Memory B cell (primary cell): ENCODE data around the gene RASGRP2.
"Not testable (repeated sequence)": the region's sequence is repeated elsewhere in the genome, so short reads cannot be mapped to it uniquely, and the experiment has no call there.

Experiments used
- ATAC-seq: fragments of 150-1000 bp; cut with Tn5 transposase; 2 replicates; pipeline ENCODE4 v1.10.0; 2021; ENCODE audit warnings: low read depth, mild to moderate bottlenecking, moderate library complexity
- DNase-seq, 2 donors: peaks; one replicate each; pipeline ENCODE4 v3.0.0; 2022; ENCODE audit warnings: low spot score in 2 of 2
- H3K27ac Mint-ChIP-seq: one replicate; pipeline ENCODE4 v1.8.0; 2022; ENCODE audit warnings: mild to moderate bottlenecking, moderate library complexity, mixed read lengths
- H3K27me3 Mint-ChIP-seq: one replicate; pipeline ENCODE4 v1.8.0; 2022; ENCODE audit warnings: mixed read lengths
- H3K36me3 Mint-ChIP-seq: one replicate; pipeline ENCODE4 v1.8.0; 2022; ENCODE audit warnings: mild to moderate bottlenecking, mixed read lengths
- H3K4me1 Mint-ChIP-seq: one replicate; pipeline ENCODE4 v1.8.0; 2022; ENCODE audit warnings: mixed read lengths
- H3K4me3 Mint-ChIP-seq: one replicate; pipeline ENCODE4 v1.8.0; 2022; ENCODE audit warnings: mild to moderate bottlenecking, moderate library complexity, mixed read lengths
- H3K9me3 Mint-ChIP-seq: one replicate; pipeline ENCODE4 v1.8.0; 2022; ENCODE audit warnings: mixed read lengths

The RASGRP2 gene

GRCh38 chr11:64701956-64702355 lies 42.0 kb downstream of the RASGRP2 start:
- not testable (repeated sequence) for H3K27ac Mint-ChIP-seq, H3K4me1 Mint-ChIP-seq, H3K9me3 Mint-ChIP-seq, ATAC-seq, DNase-seq, H3K4me3 Mint-ChIP-seq, H3K36me3 Mint-ChIP-seq
- peaks cover 17% of the 10 kb centered on the region for H3K27me3 Mint-ChIP-seq

- no peaks in the 10 kb centered on the region for H3K9me3 Mint-ChIP-seq
- H3K4me3 Mint-ChIP-seq, result no peak overlapping the region
- H3K4me1 Mint-ChIP-seq, result peaks cover 11% of the 10 kb centered on the region
- peaks cover 10% of the 10 kb centered on the region for H3K27me3 Mint-ChIP-seq
- H3K27ac Mint-ChIP-seq, result no peak overlapping the region
- no peaks in the 10 kb centered on the region for H3K36me3 Mint-ChIP-seq
- DNase-seq (no peak), ATAC-seq (no peak)
Measured at GRCh38 chr11:64698427-64698826, 45.5 kb downstream of the RASGRP2 start.

GRCh38 chr11:64697663-64698375 lies 46.1 kb downstream of the RASGRP2 start:
- ATAC-seq (no peak), DNase-seq (no peak)
- Mint-ChIP-seq H3K27me3 (peaks cover 12% of the 10 kb centered on the region), H3K36me3 (no peaks in the 10 kb centered on the region), H3K9me3 (no peaks in the 10 kb centered on the region), H3K4me1 (peaks cover 13% of the 10 kb centered on the region), H3K4me3 (no peak overlapping the region), H3K27ac (no peak overlapping the region)

- Mint-ChIP-seq H3K27me3 (peaks cover 19% of the 10 kb centered on the region), H3K36me3 (no peaks in the 10 kb centered on the region), H3K4me3 (no peak overlapping the region), H3K4me1 (peaks cover 19% of the 10 kb centered on the region), H3K9me3 (no peaks in the 10 kb centered on the region), H3K27ac (no peak overlapping the region)
- ATAC-seq (no peak), DNase-seq (no peak)
Measured at GRCh38 chr11:64696045-64696444, 47.9 kb downstream of the RASGRP2 start.

- ATAC-seq, result no peak
- H3K36me3 Mint-ChIP-seq, result no peaks in the 10 kb centered on the region
- H3K4me3 Mint-ChIP-seq, result no peak overlapping the region
- no peak for DNase-seq
- H3K27ac Mint-ChIP-seq, result no peak overlapping the region
- H3K9me3 Mint-ChIP-seq, result no peaks in the 10 kb centered on the region
- peaks cover 19% of the 10 kb centered on the region for H3K4me1 Mint-ChIP-seq
- H3K27me3 Mint-ChIP-seq, result peaks cover 18% of the 10 kb centered on the region
Measured at GRCh38 chr11:64695548-64695947, 48.4 kb downstream of the RASGRP2 start.

- ATAC-seq (peak; percentile 99), DNase-seq (peak in 1 of 2 donors; percentile 38)
- Mint-ChIP-seq H3K4me1 (peaks cover 19% of the 10 kb centered on the region), H3K36me3 (no peaks in the 10 kb centered on the region), H3K4me3 (no peak overlapping the region), H3K27ac (peak overlapping the region; percentile 81), H3K9me3 (no peaks in the 10 kb centered on the region), H3K27me3 (peaks cover 13% of the 10 kb centered on the region)
Measured at GRCh38 chr11:64694821-64695365, 49.0 kb downstream of the RASGRP2 start.

GRCh38 chr11:64694026-64694755 lies 49.8 kb downstream of the RASGRP2 start:
- H3K27me3 Mint-ChIP-seq, result peaks cover 13% of the 10 kb centered on the region
- no peaks in the 10 kb centered on the region for H3K9me3 Mint-ChIP-seq
- no peak for DNase-seq
- no peak overlapping the region for H3K4me3 Mint-ChIP-seq
- H3K36me3 Mint-ChIP-seq, result no peaks in the 10 kb centered on the region
- H3K4me1 Mint-ChIP-seq, result peaks cover 19% of the 10 kb centered on the region
- ATAC-seq, result no peak
- H3K27ac Mint-ChIP-seq, result peak overlapping the region; percentile 81

GRCh38 chr11:64692764-64693331 lies 51.1 kb downstream of the RASGRP2 start:
- peak overlapping the region; percentile 1 for H3K4me3 Mint-ChIP-seq

GRCh38 chr11:64691543-64691942 lies 52.4 kb downstream of the RASGRP2 start:
- Mint-ChIP-seq H3K36me3 (no peaks in the 10 kb centered on the region), H3K27me3 (peaks cover 13% of the 10 kb centered on the region), H3K27ac (no peak overlapping the region)

More at GRCh38 chr11:64692764-64693331, 51.1 kb downstream of the RASGRP2 start:
- Mint-ChIP-seq H3K9me3 (no peaks in the 10 kb centered on the region), H3K27me3 (peaks cover 13% of the 10 kb centered on the region), H3K4me1 (peaks cover 26% of the 10 kb centered on the region), H3K27ac (no peak overlapping the region), H3K36me3 (no peaks in the 10 kb centered on the region)
- DNase-seq, result no peak
- no peak for ATAC-seq

GRCh38 chr11:64690235-64690634 lies 53.7 kb downstream of the RASGRP2 start:
- no peak overlapping the region for H3K4me3 Mint-ChIP-seq
- H3K27me3 Mint-ChIP-seq, result peaks cover 10% of the 10 kb centered on the region
- no peaks in the 10 kb centered on the region for H3K36me3 Mint-ChIP-seq
- no peaks in the 10 kb centered on the region for H3K9me3 Mint-ChIP-seq
- DNase-seq (no peak), ATAC-seq (no peak)
- no peak overlapping the region for H3K27ac Mint-ChIP-seq
- peaks cover 25% of the 10 kb centered on the region for H3K4me1 Mint-ChIP-seq

More at GRCh38 chr11:64691543-64691942, 52.4 kb downstream of the RASGRP2 start:
- Mint-ChIP-seq H3K9me3 (no peaks in the 10 kb centered on the region), H3K4me1 (peaks cover 27% of the 10 kb centered on the region), H3K4me3 (no peak overlapping the region)
- no peak for ATAC-seq
- no peak for DNase-seq

- DNase-seq, result peak; percentile 91 to 96
- H3K27me3 Mint-ChIP-seq, result peaks cover 10% of the 10 kb centered on the region
- no peak overlapping the region for H3K27ac Mint-ChIP-seq
- H3K36me3 Mint-ChIP-seq, result no peaks in the 10 kb centered on the region
- peak overlapping the region; percentile 43 for H3K4me3 Mint-ChIP-seq
- ATAC-seq, result peak; percentile 98
- H3K9me3 Mint-ChIP-seq, result no peaks in the 10 kb centered on the region
- peaks cover 16% of the 10 kb centered on the region for H3K4me1 Mint-ChIP-seq
Measured at GRCh38 chr11:64688534-64688982, 55.4 kb downstream of the RASGRP2 start.

GRCh38 chr11:64687643-64688533 lies 56.1 kb downstream of the RASGRP2 start:
- no peak for DNase-seq
- H3K27me3 Mint-ChIP-seq, result peaks cover 10% of the 10 kb centered on the region
- H3K4me3 Mint-ChIP-seq, result peak overlapping the region; percentile 43

GRCh38 chr11:64687204-64687603 lies 56.7 kb downstream of the RASGRP2 start:
- H3K9me3 Mint-ChIP-seq, result no peaks in the 10 kb centered on the region
- no peak for DNase-seq
- no peak overlapping the region for H3K4me3 Mint-ChIP-seq
- peaks cover 9% of the 10 kb centered on the region for H3K4me1 Mint-ChIP-seq
- H3K27ac Mint-ChIP-seq, result no peak overlapping the region
- H3K27me3 Mint-ChIP-seq, result peaks cover 3% of the 10 kb centered on the region
- no peak for ATAC-seq
- no peaks in the 10 kb centered on the region for H3K36me3 Mint-ChIP-seq

More at GRCh38 chr11:64687643-64688533, 56.1 kb downstream of the RASGRP2 start:
- Mint-ChIP-seq H3K4me1 (peaks cover 14% of the 10 kb centered on the region), H3K27ac (no peak overlapping the region), H3K36me3 (no peaks in the 10 kb centered on the region), H3K9me3 (no peaks in the 10 kb centered on the region)
- no peak for ATAC-seq
